GM04504 (cell line): Measurements from ENCODE around the gene GNL3.
"Not testable (repeated sequence)": the region's sequence is repeated elsewhere in the genome, so short reads cannot be mapped to it uniquely, and the experiment has no call there.

Source experiments
- DNase-seq: peaks from one replicate; pipeline ENCODE4 v3.0.0-alpha.2; 2012; ENCODE audit warnings: low read depth

Gene GNL3

DNA sequence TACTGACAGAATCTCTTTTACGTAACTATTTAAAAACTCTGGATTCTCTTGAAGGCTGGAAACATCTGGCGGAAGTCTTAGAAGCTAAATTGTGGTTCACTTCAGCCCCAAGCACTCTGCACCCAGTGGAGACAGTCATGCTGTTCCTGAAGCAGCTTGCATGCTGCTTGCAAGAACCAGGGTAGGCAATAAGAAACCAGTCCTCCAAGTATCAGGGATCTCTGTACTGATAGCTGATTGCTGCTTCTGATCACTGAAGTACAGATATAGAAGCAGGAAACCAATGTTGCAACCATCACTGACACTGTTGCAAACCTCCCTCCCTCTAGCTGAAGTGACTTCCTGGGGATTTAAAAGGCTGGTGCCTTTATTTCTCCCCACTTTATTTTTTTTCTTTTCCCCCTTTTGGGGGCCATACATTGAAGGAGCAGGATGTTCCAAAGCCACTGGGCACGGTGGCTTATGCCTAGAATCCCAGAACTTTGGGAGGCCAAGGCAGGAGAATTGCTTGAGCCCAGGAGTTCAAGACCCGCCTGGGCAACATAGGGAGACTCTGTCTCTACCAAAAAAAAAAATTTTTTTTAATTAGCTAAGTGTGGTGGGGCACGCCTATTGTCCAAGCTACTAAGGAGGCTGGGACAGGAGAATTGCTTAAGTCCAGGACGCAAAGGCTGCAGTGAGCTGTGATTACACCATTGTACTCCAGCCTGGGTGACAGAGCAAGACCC lies 35.3 kb downstream of the GNL3 start:
- no peak for DNase-seq

DNA sequence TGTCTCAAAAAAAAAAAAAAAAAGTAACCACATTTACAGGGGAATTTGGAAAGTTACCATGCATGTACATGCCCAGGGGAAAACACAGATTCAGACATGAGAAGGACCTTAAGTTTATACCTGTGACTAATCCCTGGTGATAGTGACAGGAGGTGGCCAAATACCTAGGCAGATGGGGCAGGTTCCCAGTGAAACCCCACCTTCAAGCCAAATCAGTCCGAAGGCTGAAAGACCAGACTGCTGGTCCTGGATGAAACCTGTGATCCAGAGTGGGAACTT lies 35.8 kb downstream of the GNL3 start:
- DNase-seq = no peak

DNA sequence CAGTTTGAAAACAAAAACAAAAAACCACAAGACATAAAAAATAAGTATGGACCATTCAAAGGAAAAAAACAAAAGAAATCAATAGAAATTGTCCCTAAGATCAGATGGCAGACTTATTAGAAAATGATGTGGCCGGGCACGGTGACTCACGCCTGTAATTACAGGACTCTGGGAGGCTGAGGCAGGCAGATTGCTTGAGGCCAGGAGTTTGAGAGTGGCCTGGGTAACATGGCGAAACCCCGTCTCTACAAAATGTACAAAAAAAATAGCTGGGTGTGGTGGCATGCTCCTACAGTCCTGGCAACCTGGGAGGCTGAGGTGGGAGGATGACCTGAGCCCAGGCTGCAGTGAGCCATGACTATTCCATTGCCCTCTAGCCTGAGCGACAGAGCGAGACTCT lies 36.7 kb downstream of the GNL3 start:
- no peak for DNase-seq

DNA sequence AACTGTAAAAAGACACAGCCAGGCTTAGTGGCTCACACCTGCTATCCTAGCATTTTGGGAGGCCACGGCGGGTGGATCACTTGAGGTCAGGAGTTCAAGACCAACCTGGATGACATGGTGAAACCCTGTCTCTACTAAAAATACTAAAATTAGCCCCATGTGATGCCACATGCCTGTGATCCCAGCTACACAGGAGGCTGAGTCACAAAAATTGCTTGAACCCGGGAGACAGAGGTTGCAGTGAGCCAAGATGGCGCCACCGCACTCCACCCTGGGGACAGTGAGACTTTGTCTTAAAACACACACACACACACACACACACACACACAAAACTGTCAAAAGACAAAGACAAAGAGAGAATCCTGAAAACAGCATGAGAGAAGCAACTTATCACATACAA lies 38.1 kb downstream of the GNL3 start:
- no peak for DNase-seq

DNA sequence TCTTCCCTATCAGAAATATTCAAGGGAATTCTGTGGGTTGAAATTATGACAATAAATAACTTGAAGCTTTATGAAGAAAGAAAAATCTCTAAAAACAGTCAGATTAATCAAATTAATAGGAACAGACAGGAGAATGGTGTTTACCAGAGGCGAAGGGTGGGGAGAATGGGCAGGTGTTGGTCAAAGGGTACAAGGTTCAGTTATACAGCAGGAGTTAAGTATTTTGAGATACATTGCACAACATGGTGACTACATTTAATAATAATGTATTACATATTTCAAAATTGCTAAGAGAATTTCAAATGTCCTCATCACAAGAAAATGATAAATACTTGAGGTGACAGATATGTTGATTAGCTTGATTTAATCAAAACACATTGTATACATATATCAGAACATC lies 38.7 kb downstream of the GNL3 start:
- DNase-seq = no peak

DNA sequence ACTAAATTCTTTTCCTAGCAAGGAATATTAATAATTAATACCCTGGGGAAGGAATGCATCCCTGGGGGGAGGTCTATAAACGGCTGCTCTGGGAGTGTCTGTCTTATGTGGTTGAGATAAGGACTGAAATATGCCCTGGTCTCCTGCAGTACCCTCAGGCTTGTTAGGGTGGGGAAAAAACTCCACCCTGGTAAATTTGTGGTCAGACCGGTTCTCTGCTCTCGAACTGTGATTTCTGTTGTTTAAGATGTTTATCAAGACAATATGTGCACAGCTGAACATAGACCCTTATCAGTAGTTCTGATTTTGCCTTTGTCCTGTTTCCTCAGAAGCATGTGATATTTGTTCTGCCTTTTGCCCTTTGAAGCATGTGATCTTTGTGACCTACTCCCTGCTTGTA lies 42.9 kb downstream of the GNL3 start:
- not testable (repeated sequence) for DNase-seq

DNA sequence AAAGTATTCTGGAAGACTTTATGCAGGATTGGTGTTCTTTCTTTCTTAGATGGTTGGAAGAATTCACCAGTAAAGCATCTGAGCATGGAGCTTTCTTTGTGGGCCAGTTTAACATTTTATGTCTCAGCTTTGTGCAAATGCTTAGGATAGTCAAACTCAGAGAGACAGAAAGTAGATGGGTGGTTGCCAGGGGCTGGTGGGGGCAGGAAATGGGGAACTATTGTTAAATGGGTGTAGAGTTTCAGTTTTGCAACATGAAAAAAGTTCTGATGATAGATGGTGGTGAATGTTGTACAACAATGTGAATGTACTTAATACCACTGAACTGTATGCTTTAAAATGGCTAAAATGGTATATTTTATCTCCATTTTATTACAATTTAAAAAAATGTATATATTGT lies 44.8 kb downstream of the GNL3 start:
- no peak for DNase-seq

DNA sequence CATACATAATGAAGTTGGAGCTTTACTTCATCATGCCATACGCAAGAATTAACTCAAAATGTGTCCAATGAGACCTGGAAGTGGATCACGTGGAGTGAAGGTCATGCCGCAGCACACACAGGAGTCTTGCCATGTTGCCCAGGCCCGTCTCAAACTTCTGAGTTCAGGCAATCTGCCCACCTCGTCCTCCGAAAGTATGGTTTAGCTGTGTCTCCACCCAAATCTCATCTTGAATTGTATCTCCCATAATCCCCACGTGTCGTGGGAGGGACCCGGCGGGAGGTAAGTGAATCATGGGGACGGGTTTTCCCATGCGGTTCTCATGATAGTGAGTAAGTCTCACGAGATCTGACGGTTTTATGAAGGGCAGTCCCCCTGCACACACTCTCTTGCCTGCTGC lies 45.8 kb downstream of the GNL3 start:
- DNase-seq = no peak

DNA sequence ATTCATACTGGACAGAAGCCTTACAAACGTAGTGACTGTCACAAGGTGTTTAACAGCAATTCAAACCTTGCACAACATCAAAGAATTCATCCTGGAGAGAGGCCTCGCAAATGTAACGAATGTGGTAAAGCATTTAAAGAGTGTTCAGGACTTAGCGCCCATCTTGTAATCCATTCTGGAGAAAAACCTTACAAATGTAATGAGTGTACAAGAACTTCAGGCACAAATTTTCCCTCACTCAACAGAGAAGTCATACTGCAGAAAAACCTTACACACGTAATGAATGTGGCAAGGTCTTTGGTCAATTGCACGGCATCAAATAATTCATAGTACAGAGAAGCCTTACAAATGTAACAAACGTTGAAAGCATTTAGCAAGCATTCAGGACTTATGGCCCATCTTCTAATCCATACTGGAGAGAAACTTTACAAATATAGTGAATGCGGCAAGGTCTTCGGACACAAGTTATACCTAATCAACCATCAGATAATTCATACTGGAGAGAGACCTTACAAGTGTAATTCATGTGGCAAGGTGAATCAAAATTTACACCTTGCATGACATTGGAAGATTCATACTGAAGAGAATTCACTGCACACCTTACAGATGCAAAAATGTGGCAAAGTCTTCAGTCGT lies 47.5 kb downstream of the GNL3 start:
- DNase-seq = no peak

DNA sequence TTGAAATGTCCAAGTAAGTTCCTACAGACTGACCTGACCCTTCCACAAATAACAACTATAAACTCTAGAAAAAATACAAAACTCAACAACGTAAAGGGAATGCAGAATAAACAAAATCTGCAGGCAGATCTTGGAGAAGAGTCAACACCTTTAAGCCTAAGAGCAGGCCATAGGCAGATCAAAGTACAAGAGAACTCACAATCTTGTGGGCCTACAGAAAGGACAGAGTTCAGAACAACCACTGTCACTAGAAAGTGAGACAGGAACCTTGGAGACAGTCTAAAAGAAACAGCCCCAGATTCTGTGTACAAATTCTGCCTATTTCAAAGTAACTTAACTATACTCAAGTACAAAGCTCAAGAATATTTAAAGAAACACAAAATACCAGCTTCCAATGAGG lies 53.9 kb downstream of the GNL3 start:
- no peak for DNase-seq

DNA sequence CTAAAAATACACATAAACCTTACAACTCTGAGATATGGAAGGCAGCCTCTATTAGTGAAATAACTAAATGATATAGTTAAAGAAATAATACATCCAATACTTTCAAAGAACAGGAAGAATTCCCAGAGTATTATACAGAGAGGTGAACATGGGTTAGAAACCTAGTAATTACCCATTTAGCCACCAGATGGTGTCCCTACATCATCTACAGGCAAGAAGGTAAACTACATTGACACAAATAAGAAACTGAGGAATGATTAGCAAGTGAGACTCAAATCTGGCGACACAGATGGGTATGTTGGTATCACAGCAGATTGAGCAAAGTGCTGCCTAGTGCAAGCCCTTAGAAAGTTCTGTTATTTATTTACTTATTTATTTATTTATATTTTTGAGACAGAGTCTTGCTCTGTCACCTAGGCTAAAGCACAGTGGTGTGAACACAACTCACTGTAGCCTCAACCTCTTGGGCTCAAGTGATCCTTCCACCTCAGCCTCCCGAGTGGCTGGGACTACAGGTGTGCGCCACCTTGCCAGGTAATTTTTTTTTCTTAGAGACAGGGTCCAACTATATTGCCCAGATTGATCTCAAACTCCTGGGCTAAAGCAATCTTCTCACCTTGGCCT lies 56.7 kb downstream of the GNL3 start:
- DNase-seq = no peak

DNA sequence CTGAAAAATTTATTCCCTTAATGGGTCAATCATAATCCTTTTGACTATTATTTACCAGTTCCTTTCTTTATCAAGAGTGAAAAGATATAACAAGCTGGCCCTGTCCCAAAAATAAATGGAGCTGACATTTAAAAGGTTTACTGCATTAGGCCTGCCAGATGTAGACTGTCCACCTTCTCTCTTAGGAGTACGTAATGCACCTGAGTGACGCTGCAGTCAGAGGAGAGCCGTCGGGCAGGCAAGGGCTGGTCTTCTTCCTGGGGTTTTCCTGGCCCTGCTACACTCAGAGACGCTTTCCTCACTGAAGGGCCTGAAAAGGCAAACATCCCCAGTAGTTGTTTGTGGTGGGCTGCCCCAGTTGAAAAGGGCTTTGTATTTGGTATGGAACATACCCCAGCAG lies 57.3 kb downstream of the GNL3 start:
- DNase-seq = no peak

DNA sequence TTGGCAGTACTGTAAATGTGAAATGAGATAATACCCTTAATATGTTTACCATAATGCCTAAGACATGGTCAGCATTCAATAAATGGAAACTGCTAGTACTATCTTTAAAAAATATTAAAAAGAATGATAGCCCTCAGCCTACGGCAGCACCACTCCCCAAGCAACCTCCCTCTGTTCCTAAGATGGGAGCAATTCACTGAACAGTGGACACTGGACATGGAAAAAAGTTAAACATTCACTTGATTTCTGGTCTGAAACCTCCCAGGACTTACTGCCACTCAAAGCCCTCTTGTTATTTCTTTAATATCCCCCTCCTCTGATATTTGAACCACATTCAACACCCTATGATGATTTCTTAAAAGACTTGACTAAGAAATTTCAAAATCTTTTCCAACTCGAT lies 57.9 kb downstream of the GNL3 start:
- no peak for DNase-seq
